Activated naive CD4-positive, alpha-beta T cell treated with anti-CD3 and anti-CD28 coated beads, Interleukin-2, amount 50 U/mL, for 16 hours (primary cell): ENCODE data around the gene ARHGAP27.

ENCODE experiments used
- DNase-seq: peaks from one replicate; pipeline ENCODE4 v3.0.0-alpha.2; 2020

ARHGAP27 gene

GRCh38 chr17:45429339-45430005, 3.2 kb downstream of the ARHGAP27 start:
- no peak for DNase-seq

DNA sequence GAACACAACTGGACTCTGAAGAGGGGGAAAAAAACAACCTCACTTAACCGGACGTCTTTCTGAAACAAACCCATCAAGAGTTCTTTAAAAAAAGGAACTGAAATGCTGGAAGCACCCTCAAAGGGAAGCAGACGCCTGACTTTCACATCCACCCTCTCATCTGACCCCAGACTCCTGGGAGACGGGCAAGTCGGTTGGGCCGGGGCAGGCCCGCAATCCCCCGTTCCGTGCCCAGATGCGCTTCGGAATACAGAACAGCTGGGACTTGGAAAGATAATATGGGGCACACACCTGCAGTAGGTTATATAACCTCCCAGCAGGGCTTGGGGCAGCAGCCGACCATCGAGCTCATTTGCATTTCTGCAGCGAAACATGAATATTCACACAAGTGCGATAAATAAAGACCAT, 3.7 kb downstream of the ARHGAP27 start:
- DNase-seq, result no peak

DNA sequence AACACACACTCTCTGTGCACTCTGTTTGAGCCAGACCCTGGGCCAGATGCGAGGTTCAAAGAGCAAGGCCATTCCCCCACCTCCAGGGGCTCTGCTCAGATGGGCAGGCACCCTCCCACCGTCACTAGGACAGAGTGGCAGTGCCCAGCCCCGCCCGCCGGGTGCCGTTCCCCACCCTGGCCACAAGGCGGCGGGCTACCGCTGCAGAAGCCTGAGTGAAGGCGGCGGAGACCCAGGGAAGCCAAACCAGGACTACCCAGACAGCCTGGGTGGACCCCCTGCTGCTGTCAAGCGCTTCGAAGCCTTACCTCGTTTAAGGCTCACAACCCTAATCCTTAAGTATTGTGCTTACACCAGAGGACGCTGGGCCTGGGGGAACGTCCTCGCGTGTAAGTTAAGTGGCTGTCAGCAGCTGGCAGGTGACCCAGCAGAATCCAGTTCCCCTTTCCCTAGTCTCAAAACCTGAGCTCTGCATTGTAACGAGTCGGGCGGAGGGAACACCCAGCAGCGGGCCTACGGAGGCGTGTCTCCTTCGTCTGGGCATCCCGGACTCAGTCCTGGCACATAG, 4.5 kb downstream of the ARHGAP27 start:
- DNase-seq, result peak; percentile 81

- DNase-seq, result no peak
These were observed 5.4 kb downstream of the ARHGAP27 start for GRCh38 chr17:45427181-45427835.

GRCh38 chr17:45426561-45426960, 6.1 kb downstream of the ARHGAP27 start:
- DNase-seq, result no peak

GRCh38 chr17:45425984-45426413, 6.7 kb downstream of the ARHGAP27 start:
- DNase-seq, result no peak

GRCh38 chr17:45425125-45425983, 7.3 kb downstream of the ARHGAP27 start:
- DNase-seq, result no peak

DNA sequence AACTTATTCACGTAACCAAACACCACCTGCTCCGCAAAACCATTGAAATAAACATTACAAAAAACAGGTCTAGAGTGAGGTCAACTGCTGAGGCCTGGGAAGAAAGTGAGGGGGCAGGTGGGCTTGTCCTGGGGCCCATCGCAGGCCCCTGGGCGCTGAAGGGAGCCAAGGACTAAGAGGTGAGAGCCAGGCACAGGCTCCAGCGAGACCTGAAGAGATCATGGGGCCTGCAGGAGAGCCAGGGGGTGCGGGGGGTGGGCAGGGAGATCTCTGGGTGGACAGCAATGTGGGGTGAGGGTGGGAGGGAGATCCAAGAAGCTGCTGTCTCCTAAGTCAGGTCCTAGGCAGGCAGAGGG, 7.9 kb downstream of the ARHGAP27 start:
- no peak for DNase-seq

- DNase-seq, result no peak
These were observed 8.7 kb downstream of the ARHGAP27 start for GRCh38 chr17:45423975-45424335.

DNA sequence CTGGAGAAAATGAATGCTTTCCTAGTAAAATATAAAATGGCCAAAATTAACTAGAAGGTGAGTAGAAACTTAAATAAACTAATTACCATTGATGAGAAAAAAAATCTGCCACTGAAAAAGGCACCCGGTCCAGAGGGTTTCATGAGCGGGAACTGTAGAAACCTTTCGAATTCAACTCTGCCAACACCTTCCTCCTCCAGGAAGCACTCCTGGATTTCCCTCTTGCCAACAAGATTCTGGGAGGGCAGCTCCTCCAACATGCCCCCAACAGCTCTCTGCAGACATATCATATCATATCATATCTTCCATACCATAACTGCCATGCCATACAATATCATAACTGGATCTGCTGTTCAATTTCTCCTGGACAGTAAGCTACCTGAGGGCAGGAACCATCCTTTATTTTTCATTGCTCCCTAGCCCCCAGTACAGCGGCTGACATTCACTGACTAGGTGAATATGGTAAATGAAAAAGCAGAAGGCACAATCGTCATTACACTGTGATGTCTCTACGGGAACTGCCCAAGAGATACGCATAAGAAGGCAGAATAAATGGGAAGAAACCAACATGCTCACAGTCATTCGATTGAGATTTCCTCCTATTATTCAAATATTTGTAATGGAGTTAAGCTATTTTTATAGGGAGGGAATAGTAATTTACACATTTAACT, 9.2 kb downstream of the ARHGAP27 start:
- DNase-seq, result no peak

GRCh38 chr17:45414990-45415881, 17.4 kb downstream of the ARHGAP27 start:
- no peak for DNase-seq

- no peak for DNase-seq
These were observed 19.2 kb downstream of the ARHGAP27 start for GRCh38 chr17:45413498-45413923.

DNA sequence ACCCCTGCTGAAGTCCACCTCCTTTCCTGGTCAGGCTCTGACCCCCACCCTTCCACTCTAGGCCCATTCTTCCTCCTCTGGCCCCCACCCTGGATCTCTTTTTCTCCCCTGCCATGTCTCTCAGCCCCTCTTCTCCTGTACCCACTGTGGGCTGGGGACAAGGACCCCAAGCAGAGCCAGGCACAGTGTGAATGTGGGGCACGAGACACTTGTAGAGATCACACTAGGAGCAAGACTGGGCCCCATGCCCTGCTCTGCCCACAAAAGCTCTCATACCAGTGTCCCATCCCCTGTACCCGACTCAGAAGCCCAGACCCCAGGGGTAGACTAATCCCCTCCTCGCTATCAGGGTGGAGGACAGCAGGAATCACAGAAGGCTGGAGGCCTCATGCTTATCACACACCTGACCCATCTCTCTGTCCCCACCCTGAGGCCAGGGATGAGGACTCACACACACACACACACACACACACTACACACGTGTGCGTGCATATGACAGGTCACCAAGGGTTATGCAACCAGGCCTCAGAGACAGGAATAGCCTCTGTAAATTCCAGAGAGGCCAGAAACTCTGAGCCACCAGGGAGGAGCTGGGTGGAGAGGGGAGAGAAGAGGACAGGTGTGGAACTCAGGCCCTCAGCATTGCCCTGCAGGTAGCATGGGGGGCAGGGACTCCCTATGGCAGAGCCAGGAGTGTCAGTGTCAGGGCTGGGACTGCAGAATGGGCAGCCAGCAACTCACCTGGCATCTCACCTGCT, 21.1 kb downstream of the ARHGAP27 start:
- no peak for DNase-seq

- DNase-seq, result peak; percentile 62
These were observed 22.3 kb downstream of the ARHGAP27 start for GRCh38 chr17:45410144-45411091.

DNA sequence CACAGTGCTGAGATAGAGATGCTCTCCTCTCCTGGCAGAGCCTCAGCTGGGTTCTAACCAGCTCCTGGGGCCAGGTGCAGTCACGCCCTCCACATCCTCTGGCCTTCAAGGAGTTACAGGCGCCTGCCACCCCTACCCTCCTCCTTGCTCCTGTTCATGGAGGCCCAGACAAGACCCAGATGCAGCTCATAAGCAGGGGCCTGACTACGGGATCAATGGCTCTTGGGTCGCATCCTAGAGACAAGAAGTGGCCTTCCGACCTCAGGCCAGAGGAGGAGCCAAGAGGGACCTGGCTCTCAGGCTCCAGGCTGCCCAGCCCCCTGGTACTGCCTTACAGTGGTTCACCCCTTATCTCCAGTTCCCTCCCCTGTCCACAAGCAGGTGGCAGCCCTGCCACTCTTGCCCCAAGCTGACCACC, 23.0 kb downstream of the ARHGAP27 start:
- no peak for DNase-seq

DNA sequence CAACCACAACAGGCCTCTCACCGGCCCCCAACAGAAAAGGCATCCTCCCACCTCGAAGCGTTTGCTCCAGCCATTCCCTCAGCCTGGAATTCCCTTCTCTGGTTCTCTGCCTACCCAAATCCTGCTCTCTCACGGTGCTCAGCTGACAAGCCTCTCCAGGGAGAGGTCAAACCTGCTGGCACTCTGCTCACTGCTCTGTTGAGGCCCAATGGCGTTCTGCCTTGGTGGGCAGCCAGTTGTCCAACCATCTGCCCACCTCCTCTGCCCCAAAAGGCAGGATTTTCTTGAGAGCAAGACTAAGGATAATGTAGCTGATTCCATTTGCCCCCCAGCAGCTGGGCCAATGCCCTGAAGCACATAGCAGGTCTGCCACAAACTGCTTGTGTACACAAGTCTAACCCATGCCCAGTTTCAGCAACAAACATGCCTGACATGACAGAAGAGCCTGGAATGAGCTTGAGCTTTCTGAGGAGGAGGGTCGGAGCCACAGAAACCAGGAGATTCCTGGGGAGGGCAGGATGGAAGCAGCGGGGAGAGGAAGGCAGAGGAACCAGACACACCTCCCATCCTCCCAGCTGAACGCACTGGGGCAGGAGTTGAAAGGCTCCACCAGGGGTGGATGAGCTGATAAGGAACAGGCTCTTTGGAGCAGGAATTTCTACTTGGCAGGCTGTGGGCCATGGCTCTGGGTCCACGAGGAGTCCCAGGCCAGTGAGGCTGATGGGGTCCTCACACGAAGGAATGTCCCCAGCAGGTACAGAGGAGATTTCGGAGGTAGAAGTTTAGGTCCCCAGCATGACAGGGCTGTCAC, 23.9 kb downstream of the ARHGAP27 start:
- DNase-seq, result no peak

DNA sequence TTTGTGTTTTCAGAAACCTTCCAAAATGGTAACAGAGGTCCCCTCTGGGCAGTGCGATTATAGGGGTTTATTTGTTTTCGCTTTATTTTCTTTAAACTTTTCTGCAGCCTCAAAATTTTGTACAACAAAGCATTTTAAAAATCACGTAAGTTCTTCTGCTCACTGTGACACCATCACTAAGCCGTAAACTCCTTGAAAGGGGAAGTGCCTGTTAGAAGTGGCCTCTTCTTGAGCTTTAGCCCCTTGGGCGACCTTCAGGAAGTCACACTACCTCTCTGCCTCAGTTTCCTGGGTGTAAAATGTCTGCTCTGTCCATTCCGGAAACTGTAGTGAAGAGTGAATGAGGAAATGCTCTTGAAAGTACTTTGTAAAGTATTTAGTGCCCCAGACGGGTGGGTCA, 26.6 kb downstream of the ARHGAP27 start:
- DNase-seq, result no peak

DNA sequence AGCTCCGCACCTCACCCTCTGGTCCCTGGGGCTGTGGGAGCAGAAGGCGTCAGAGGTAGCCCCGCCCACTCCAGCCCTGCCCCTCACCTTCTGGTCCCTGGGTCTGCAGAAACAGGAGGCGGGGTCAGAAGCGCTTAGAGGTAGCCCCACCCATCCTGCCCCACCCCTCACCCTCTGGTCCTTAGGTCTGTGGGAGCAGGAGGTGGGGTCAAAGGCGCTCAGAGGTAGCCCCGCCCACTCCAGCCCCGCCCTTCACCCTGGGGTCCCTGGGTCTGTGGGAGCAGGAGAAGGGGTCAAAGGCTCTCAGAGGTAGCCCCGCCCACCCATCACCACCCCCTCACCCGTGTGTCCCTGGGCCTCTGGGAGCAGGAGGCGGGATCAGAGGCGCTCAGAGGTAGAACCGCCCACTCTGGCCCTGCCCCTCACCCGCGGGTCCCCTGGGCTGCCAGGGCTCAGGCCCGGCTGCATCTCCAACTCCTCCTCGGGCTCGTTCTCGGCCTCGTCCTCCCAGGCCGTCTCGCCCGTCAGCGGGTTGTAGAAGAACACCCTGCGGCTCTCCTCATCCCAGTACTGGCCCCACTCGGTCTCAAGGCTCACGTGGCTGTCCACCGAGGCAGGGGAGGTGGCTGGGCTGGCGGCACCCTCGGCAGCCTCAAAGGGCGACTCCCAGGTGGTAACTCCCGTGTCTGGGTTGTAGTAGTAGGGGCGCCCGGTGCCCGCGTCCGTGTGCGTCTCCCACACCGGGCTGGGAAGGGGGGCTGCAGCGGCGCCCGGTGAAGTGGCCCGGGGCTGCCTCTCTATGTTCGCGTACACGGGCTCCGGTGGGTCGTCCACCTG, 27.2 kb downstream of the ARHGAP27 start:
- no peak for DNase-seq
